Panc1 (cell line): ENCODE measurements around the gene ECD.

ENCODE experiments used
- CTCF ChIP-seq: fragments of 450-650 bp; IDR thresholded peaks from 2 replicates; pipeline ENCODE4 v1.5.1; 2017; ENCODE audit warnings: mild to moderate bottlenecking
- TCF7L2 ChIP-seq: IDR thresholded peaks from 2 replicates; pipeline ENCODE4 v1.6.1; 2011; ENCODE audit warnings: mild to moderate bottlenecking, low read depth, low read length, inconsistent platforms

- no peak for TF ChIP-seq TCF7L2
- no peak for TF ChIP-seq CTCF
Observed at GRCh38 chr10:73215749-73216148, 47.9 kb upstream of the ECD start.
